T-helper 1 cell treated with Interleukin-12 subunit alpha and Interleukin-12 subunit beta and Interleukin-4 antibody, amounts not matched to agents 30 μg/mL and 1 μg/mL, for 36 hours (primary cell): Measurements from ENCODE around the gene CLTC.

Experiments
- H3K27ac Mint-ChIP-seq: one replicate; pipeline ENCODE4 v1.8.0; 2021; ENCODE audit warnings: mild to moderate bottlenecking, mixed read lengths
- H3K27me3 Mint-ChIP-seq: one replicate; pipeline ENCODE4 v1.8.0; 2021; ENCODE audit warnings: low read depth, mixed read lengths
- H3K36me3 Mint-ChIP-seq: one replicate; pipeline ENCODE4 v1.8.0; 2021; ENCODE audit warnings: low read depth, mixed read lengths
- H3K4me1 Mint-ChIP-seq: one replicate; pipeline ENCODE4 v1.8.0; 2021; ENCODE audit warnings: low read depth, mixed read lengths
- H3K4me3 Mint-ChIP-seq: one replicate; pipeline ENCODE4 v1.8.0; 2021; ENCODE audit warnings: mild to moderate bottlenecking, moderate library complexity, mixed read lengths
- H3K9me3 Mint-ChIP-seq: one replicate; pipeline ENCODE4 v1.8.0; 2021; ENCODE audit warnings: mixed read lengths

Gene CLTC

GRCh38 chr17:59680314-59680713, 60.6 kb downstream of the CLTC start:
- H3K27ac Mint-ChIP-seq: no peak overlapping the region
- peaks cover 7% of the 10 kb centered on the region for H3K4me1 Mint-ChIP-seq
- no peaks in the 10 kb centered on the region for H3K9me3 Mint-ChIP-seq
- H3K36me3 Mint-ChIP-seq: peaks cover 60% of the 10 kb centered on the region
- no peak overlapping the region for H3K4me3 Mint-ChIP-seq
- H3K27me3 Mint-ChIP-seq: no peaks in the 10 kb centered on the region

GRCh38 chr17:59683283-59683682, 63.6 kb downstream of the CLTC start:
- Mint-ChIP-seq H3K27ac (no peak overlapping the region), H3K27me3 (no peaks in the 10 kb centered on the region), H3K9me3 (no peaks in the 10 kb centered on the region), H3K36me3 (peaks cover 60% of the 10 kb centered on the region), H3K4me1 (peaks cover 3% of the 10 kb centered on the region), H3K4me3 (no peak overlapping the region)

- no peak overlapping the region for H3K4me3 Mint-ChIP-seq
- H3K9me3 Mint-ChIP-seq: no peaks in the 10 kb centered on the region
- peaks cover 7% of the 10 kb centered on the region for H3K4me1 Mint-ChIP-seq
- H3K36me3 Mint-ChIP-seq: peaks cover 61% of the 10 kb centered on the region
- H3K27ac Mint-ChIP-seq: no peak overlapping the region
- H3K27me3 Mint-ChIP-seq: no peaks in the 10 kb centered on the region
These were observed 65.3 kb downstream of the CLTC start for GRCh38 chr17:59684967-59685366.

GRCh38 chr17:59688008-59688407, 68.3 kb downstream of the CLTC start:
- Mint-ChIP-seq H3K36me3 (peaks cover 51% of the 10 kb centered on the region), H3K27ac (no peak overlapping the region), H3K27me3 (no peaks in the 10 kb centered on the region), H3K9me3 (no peaks in the 10 kb centered on the region), H3K4me1 (peaks cover 10% of the 10 kb centered on the region), H3K4me3 (no peak overlapping the region)

GRCh38 chr17:59688496-59688895, 68.8 kb downstream of the CLTC start:
- no peaks in the 10 kb centered on the region for H3K9me3 Mint-ChIP-seq
- no peaks in the 10 kb centered on the region for H3K27me3 Mint-ChIP-seq
- H3K36me3 Mint-ChIP-seq: peaks cover 49% of the 10 kb centered on the region
- H3K27ac Mint-ChIP-seq: no peak overlapping the region
- H3K4me1 Mint-ChIP-seq: peaks cover 12% of the 10 kb centered on the region
- H3K4me3 Mint-ChIP-seq: no peak overlapping the region

- Mint-ChIP-seq H3K9me3 (no peaks in the 10 kb centered on the region), H3K27me3 (no peaks in the 10 kb centered on the region), H3K27ac (no peak overlapping the region), H3K4me1 (peaks cover 22% of the 10 kb centered on the region), H3K4me3 (no peak overlapping the region), H3K36me3 (peaks cover 46% of the 10 kb centered on the region)
These were observed 73.9 kb downstream of the CLTC start for GRCh38 chr17:59693582-59693981.

- Mint-ChIP-seq H3K27ac (no peak overlapping the region), H3K27me3 (no peaks in the 10 kb centered on the region), H3K4me3 (no peak overlapping the region), H3K9me3 (no peaks in the 10 kb centered on the region), H3K36me3 (peaks cover 49% of the 10 kb centered on the region), H3K4me1 (peaks cover 22% of the 10 kb centered on the region)
These were observed 74.6 kb downstream of the CLTC start for GRCh38 chr17:59694344-59694743.

GRCh38 chr17:59695945-59696681, 76.4 kb downstream of the CLTC start:
- Mint-ChIP-seq H3K36me3 (peaks cover 46% of the 10 kb centered on the region), H3K9me3 (no peaks in the 10 kb centered on the region), H3K4me3 (no peak overlapping the region), H3K27me3 (no peaks in the 10 kb centered on the region), H3K4me1 (peaks cover 32% of the 10 kb centered on the region), H3K27ac (no peak overlapping the region)

GRCh38 chr17:59696682-59697277, 77.1 kb downstream of the CLTC start:
- Mint-ChIP-seq H3K27ac (no peak overlapping the region), H3K9me3 (no peaks in the 10 kb centered on the region), H3K4me3 (no peak overlapping the region), H3K36me3 (peaks cover 44% of the 10 kb centered on the region), H3K4me1 (peaks cover 33% of the 10 kb centered on the region), H3K27me3 (no peaks in the 10 kb centered on the region)

GRCh38 chr17:59698143-59698542, 78.4 kb downstream of the CLTC start:
- Mint-ChIP-seq H3K36me3 (peaks cover 42% of the 10 kb centered on the region), H3K9me3 (no peaks in the 10 kb centered on the region), H3K4me1 (peaks cover 38% of the 10 kb centered on the region), H3K4me3 (no peak overlapping the region), H3K27me3 (no peaks in the 10 kb centered on the region), H3K27ac (no peak overlapping the region)

GRCh38 chr17:59699218-59699617, 79.5 kb downstream of the CLTC start:
- no peaks in the 10 kb centered on the region for H3K9me3 Mint-ChIP-seq
- no peak overlapping the region for H3K4me3 Mint-ChIP-seq
- peaks cover 38% of the 10 kb centered on the region for H3K36me3 Mint-ChIP-seq
- no peak overlapping the region for H3K27ac Mint-ChIP-seq
- H3K4me1 Mint-ChIP-seq: peaks cover 38% of the 10 kb centered on the region
- no peaks in the 10 kb centered on the region for H3K27me3 Mint-ChIP-seq

- Mint-ChIP-seq H3K4me3 (no peak overlapping the region), H3K27ac (no peak overlapping the region), H3K4me1 (peaks cover 41% of the 10 kb centered on the region), H3K9me3 (no peaks in the 10 kb centered on the region), H3K27me3 (no peaks in the 10 kb centered on the region), H3K36me3 (peaks cover 36% of the 10 kb centered on the region)
These were observed 80.1 kb downstream of the CLTC start for GRCh38 chr17:59699786-59700185.

- Mint-ChIP-seq H3K4me1 (peaks cover 48% of the 10 kb centered on the region), H3K36me3 (peaks cover 34% of the 10 kb centered on the region), H3K27me3 (no peaks in the 10 kb centered on the region), H3K9me3 (no peaks in the 10 kb centered on the region), H3K27ac (no peak overlapping the region), H3K4me3 (no peak overlapping the region)
These were observed 82.6 kb downstream of the CLTC start for GRCh38 chr17:59702304-59702703.

GRCh38 chr17:59707149-59707970, 87.7 kb downstream of the CLTC start, which contains the start of the genes PTRH2 and VMP1:
PTRH2 (minus strand) TSS chr17:59707430; CDS start chr17:59697978, 9,452 bp downstream.
VMP1 (plus strand) TSS chr17:59707654; CDS start chr17:59731447, 23,793 bp downstream.
- H3K4me3 Mint-ChIP-seq: peak within 1 kb of the TSS; percentile 100
- H3K36me3 Mint-ChIP-seq: peaks cover 14% of the 10 kb centered on the region
- peaks cover 31% of the 10 kb centered on the region for H3K4me1 Mint-ChIP-seq
- peak within 1 kb of the TSS; percentile 98 for H3K27ac Mint-ChIP-seq
- no peaks in the 10 kb centered on the region for H3K9me3 Mint-ChIP-seq
- H3K27me3 Mint-ChIP-seq: no peaks in the 10 kb centered on the region
